Activated T-cell treated with anti-CD3 and anti-CD28 coated beads for 1 hour (primary cell): ENCODE data around the gene FGF22.

Source experiments
- DNase-seq: peaks from one replicate; pipeline ENCODE4 v3.0.0-alpha.2; 2020; ENCODE audit warnings: low read depth

The FGF22 gene

DNA sequence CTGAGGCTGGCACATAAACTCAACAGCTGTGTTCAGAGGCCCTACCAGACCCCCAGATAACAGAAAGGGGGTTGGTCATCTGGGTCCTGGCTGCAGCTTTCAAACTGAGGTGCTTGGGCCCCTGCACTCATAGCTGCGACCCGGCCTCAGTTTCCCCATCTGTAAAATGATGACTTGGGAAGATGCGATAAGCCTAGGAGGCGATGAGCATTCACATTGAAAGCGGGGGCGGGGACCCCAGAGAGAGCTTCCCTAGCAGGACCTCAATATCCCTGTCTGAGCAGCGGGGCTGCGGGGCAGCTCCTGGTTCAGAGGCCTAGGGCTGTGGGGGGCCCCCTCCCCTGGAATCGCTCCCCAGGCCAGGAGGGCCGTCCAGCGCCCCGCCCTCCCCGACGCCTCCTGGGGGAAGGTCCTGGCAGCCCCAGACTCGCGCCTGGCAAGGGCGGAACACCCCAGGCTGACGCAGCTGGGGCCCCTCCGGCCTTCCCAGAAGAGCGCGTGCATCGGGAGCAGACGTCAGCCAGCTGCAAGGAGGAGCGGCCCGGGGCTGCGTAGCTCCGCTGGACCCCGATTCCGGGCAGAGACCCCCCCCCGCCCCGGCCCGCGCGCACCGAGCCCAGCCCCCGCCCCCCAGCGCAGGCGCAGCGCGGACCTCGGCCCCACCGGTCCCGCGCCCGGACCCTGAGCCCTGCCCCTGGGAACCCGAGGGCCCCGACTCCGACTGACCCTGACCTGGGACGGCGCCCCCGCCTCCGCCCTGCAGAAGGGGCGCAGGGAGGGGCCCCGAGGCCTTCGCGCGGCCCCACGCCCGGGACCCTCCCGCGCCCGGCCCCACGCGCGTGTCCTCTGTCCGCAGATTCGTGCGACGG lies 40.0 kb downstream of the FGF22 start:
- no peak for DNase-seq

- peak; percentile 99 for DNase-seq
These were observed 40.8 kb downstream of the FGF22 start for GRCh38 chr19:680287-681028.

DNA sequence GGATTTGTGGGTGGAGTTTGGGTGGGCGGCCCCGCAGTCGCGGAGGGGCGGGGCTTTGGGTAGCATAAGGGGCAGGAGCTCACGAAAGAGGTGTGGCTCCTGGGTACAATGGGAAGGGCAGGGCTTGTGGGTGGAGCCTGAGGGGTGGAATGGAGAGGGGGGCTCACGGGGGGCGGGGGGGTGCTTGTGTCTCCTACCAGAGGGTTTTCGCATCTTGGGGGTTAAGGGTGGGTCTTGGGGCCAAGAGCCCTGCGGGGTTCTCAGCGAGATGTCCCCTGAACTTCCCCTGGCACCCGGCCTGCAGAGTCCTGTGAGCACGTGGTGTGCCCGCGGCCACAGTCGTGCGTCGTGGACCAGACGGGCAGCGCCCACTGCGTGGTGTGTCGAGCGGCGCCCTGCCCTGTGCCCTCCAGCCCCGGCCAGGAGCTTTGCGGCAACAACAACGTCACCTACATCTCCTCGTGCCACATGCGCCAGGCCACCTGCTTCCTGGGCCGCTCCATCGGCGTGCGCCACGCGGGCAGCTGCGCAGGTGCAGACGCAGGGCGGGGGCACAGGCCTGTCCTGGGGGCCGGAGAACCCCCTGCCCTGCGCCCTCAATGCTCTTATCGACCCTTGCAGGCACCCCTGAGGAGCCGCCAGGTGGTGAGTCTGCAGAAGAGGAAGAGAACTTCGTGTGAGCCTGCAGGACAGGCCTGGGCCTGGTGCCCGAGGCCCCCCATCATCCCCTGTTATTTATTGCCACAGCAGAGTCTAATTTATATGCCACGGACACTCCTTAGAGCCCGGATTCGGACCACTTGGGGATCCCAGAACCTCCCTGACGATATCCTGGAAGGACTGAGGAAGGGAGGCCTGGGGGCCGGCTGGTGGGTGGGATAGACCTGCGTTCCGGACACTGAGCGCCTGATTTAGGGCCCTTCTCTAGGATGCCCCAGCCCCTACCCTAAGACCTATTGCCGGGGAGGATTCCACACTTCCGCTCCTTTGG lies 41.6 kb downstream of the FGF22 start:
- no peak for DNase-seq

DNA sequence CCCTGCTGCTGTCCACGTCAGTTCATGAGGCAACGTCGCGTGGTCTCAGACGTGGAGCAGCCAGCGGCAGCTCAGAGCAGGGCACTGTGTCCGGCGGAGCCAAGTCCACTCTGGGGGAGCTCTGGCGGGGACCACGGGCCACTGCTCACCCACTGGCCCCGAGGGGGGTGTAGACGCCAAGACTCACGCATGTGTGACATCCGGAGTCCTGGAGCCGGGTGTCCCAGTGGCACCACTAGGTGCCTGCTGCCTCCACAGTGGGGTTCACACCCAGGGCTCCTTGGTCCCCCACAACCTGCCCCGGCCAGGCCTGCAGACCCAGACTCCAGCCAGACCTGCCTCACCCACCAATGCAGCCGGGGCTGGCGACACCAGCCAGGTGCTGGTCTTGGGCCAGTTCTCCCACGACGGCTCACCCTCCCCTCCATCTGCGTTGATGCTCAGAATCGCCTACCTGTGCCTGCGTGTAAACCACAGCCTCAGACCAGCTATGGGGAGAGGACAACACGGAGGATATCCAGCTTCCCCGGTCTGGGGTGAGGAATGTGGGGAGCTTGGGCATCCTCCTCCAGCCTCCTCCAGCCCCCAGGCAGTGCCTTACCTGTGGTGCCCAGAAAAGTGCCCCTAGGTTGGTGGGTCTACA lies 43.1 kb downstream of the FGF22 start:
- no peak for DNase-seq

- DNase-seq = no peak
These were observed 45.8 kb downstream of the FGF22 start for GRCh38 chr19:685454-685931.

- no peak for DNase-seq
These were observed 47.1 kb downstream of the FGF22 start for GRCh38 chr19:686589-687297.

DNA sequence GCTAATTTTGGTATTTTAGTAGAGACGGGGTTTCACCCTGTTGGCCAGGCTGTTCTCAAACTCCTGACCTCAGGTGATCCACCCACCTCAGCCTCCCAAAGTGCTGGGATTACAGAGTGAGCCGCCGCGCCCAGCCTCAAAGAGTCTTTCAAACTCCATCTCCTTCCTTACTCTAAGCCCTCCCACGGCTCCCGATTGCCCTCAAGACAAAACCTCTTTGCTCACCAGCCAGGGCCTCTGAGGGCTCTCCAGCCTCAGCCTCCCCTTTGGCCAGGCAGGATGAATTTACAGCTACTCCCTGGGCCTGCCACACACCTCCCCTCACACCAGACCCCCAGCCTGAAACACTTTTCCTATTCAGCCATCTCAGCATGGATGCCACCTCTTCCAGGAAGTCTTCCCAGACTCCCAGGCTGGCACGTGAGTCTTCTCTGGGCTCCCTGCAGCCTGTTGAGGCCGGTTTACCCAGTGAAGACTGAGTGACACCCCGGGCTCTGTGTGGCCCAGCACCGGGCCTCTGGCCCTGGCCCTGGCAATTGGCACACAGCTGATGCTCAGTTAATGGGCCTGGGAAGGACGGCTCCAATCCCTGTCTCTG lies 48.0 kb downstream of the FGF22 start:
- DNase-seq = no peak

DNA sequence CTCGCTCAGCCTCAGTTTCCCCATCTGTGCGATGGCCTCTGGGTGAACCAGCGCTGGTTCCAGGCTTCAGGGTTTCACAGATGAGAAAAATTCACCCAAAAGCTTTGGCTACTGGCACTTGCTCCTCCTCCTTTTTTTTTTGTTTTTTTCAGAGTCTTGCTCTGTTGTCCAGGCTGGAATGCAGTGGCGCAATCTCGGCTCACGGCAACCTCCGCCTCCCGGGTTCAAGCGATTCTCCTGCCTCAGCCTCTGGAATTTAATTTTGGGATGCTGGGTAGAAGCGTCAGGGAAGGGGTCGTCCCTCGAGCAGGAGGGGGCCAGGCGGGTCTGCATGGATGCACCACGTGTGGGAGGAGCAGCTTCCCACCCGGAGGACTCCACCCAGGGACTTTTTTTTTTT lies 48.5 kb downstream of the FGF22 start:
- DNase-seq = no peak

DNA sequence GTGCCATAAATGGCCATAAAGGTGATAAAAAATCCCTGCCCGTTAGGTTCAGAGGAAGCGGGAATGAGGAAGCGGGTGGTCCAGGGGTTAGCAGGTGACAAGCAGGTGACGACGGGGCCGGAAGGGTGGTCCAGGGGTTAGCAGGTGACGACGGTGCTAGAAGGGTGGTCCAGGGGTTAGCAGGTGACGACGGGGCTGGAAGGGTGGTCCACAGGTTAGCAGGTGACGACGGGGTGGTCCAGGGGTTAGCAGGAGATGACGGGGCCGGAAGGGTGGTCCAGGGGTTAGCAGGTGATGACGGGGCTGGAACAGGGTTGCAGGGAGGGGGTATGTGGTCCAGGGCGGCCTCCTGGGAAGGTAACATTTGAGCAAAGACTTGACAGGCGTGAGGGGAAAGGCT lies 49.3 kb downstream of the FGF22 start:
- no peak for DNase-seq

DNA sequence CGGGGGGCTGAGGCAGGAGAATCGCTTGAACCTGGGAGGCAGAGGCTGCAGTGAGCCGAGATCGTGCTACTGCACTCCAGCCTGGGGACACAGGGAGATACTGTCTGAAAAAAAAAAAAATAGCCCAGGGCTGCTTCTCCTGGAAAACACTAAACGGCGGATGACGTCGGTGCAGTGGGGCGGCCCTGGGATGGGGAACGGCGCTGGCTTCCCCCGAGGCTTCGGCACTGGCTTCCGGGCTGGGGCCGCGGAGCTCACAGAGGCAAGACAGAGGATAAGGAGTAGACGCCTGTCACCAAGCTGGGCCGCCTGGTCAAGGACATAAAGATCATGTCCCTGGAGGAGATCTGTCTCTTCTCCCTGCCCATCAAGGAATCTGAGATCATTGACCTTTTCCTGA lies 50.5 kb downstream of the FGF22 start:
- DNase-seq = no peak
